D721Med (cell line): Measurements from ENCODE around the gene UNC5B.

ENCODE experiments used
- DNase-seq: peaks from one replicate; pipeline ENCODE4 v3.0.0; 2011; ENCODE audit warnings: low spot score; ENCODE audit not compliant: insufficient read length
- FAIRE-seq: peaks from 2 replicates; lab custom pipeline; 2011; peaks lifted over from hg19 to GRCh38; lab: Jason Lieb, UNC
- CTCF ChIP-seq: IDR thresholded peaks from 2 replicates; pipeline ENCODE4 v1.5.1; 2012; ENCODE audit warnings: mild to moderate bottlenecking, control low read depth; ENCODE audit not compliant: insufficient read depth; ENCODE audit errors: missing control alignments

Gene UNC5B

DNA sequence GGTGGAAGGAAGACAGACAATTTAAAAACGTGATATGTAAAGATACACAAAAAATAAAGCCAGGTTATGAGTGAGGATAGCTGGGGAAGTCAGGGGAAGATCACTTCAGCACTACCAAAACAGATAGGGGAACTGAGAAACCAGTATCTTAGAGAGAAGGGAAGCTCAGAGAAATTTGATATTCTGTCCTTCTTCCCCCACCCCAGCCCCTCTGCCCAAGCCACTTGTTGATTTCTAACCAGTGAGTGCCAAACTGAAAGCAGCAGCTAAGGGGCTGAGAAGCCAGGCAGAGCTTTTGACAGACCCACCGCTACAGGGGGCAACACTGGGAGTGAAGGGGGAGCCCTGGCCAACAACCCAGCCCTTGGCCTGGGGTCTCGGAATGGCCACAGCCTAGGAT lies 97.5 kb downstream of the UNC5B start:
- FAIRE-seq (no peak), DNase-seq (no peak)
- no peak for TF ChIP-seq CTCF

DNA sequence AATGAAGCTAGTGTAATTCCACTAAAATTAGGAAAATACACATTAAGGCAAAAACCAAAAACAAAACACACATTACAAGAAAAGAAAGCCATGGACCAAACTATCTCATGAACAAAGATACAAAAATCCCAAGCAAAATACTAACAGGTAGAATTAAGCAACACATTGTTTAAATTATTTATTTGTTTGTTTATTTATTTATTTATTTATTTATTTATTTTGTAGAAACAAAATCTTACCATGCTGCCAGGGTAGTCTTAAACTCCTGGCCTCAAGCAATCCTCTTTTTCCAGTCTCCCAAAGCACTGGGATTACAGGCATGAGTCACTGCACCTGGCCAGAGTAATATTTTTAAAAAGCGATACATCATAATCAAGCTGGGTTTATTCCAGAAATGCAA lies 99.8 kb downstream of the UNC5B start:
- DNase-seq (no peak), FAIRE-seq (no peak)
- TF ChIP-seq CTCF: no peak

DNA sequence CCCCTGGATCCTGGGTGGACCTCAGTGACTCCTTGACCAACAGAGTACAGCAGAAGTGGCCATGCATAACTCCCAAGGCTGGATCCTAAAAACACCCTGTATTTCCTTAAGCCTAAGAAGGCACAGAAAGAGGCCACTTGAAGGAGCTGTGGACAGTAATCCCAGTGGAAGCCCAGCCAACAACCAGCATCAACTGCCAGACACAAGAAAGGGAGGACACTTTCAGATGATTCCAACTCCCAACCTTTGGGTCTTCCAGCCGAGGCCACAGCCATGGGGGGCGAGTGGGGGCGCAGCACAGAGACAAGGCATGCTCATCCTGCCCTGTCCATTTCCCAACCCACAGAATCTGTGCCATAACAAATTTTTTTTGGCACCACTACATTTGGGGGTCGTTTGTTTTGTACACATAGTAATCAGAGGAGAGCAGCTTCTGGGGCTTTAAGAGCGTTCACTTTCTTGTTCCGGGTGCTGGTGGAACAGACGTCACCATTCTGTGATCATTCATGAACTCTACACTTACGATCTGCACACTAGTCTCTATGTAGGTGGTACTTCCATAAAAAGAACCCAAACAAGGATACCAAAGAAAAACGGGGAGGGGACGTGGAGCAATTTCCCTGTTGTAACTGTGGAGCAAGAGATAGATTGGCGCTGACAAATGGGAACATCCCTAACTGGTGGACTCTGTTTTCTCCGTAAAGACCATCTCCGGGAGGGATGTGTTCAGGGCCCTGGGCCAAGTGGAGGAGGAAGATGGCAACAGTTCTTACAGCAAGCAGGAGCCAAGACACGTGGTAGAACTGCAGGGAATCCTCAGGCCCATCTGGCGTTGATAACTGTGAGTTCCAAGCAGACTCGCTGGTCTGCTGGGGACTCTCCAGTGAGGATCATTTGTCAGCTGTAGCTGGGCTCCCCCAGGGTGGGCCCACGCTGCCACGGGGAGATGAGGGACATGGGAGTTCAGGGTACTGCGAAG lies 100.7 kb downstream of the UNC5B start:
- no peak for TF ChIP-seq CTCF
- no peak for FAIRE-seq

GRCh38 chr10:71314028-71314693 lies 101.8 kb downstream of the UNC5B start:
- DNase-seq (peak; percentile 82), FAIRE-seq (no peak)
- peak; percentile 74 for TF ChIP-seq CTCF

More for the DNA sequence above, 100.7 kb downstream of the UNC5B start:
- no peak for DNase-seq

DNA sequence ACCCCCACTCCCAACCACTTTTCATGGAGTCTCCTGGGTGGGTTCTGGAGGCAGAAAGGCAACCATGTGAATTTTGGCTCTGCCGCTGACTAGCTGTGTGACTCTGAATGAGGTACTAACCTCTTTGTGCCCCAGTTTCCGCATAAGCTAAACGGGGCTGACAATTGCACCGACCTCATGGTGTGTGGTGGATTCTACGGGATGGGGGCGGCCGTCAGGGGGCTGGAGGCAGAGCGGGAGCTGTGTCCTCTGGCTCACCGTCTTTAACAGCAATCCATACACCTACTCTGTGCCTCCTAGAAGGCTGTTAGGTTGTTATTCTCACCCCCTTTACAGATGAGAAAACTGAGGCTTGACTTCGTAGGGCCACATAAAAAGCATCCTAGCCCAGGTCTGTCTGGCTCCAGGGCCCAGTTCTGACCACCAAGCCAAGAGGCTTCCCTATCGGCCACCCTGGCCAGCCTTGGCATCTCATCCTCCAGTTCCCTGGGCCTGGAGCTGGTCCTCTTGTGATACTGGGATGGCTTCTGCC lies 102.4 kb downstream of the UNC5B start:
- no peak for TF ChIP-seq CTCF
- DNase-seq: no peak

GRCh38 chr10:71316056-71316785 lies 103.9 kb downstream of the UNC5B start:
- no peak for TF ChIP-seq CTCF
- no peak for DNase-seq
- no peak for FAIRE-seq

More for the DNA sequence above, 102.4 kb downstream of the UNC5B start:
- no peak for FAIRE-seq
